ENCODE measurements around the gene RASSF1.
"Not testable (repeated sequence)": the region's sequence is repeated elsewhere in the genome, so short reads cannot be mapped to it uniquely, and the experiment has no call there.

Gene RASSF1

DNA sequence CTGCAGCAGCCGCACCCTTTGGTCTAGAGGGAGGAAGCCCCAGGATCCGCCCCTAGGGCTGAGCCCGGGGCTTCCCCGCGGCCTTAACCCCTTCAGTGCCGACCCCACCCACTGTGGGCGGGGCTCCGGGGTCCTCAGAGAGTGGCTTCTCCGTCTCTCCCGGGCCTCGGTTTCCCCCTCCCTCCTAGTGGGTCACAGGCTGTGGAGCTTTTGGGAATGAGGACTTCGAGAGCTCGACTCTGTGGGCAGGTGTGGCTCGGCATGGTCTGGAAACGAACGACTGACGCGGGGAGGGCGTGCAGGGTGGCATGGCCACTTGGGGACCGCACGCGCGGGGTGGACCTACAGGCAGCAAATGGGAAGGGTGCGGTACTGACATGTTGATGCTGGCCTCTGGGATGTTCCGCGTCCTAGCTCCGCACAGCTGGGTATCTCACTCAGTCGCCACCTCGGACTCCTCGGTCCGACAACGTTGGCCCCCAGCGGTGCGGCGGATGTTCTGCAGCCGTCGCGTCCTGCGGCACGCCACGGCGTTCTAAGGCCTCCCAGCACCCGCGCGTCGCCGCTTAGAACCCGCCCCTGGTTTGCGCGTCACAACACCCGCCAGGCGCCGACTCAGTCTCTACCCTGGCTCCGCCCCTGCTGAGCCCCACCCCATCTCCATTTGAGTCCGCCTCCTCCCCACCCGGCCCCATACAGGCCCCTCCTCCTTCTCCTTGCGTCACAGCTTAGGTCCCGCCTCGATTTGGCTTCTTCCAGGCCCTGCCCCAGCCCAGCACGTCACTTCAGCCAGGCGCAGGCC lies 41.6 kb downstream of the RASSF1 start, which contains the start of the genes HYAL3 and NAA80:
TSS of gene HYAL3 (minus strand) at position 570 of the 802 bp plus-strand sequence. CDS start 3,803 bp downstream, outside the sequence.
TSS of gene NAA80 (minus strand) at position 570 of the 802 bp plus-strand sequence. CDS start 1,942 bp downstream, outside the sequence.
- peak; percentile 100 for DNase-seq

DNA sequence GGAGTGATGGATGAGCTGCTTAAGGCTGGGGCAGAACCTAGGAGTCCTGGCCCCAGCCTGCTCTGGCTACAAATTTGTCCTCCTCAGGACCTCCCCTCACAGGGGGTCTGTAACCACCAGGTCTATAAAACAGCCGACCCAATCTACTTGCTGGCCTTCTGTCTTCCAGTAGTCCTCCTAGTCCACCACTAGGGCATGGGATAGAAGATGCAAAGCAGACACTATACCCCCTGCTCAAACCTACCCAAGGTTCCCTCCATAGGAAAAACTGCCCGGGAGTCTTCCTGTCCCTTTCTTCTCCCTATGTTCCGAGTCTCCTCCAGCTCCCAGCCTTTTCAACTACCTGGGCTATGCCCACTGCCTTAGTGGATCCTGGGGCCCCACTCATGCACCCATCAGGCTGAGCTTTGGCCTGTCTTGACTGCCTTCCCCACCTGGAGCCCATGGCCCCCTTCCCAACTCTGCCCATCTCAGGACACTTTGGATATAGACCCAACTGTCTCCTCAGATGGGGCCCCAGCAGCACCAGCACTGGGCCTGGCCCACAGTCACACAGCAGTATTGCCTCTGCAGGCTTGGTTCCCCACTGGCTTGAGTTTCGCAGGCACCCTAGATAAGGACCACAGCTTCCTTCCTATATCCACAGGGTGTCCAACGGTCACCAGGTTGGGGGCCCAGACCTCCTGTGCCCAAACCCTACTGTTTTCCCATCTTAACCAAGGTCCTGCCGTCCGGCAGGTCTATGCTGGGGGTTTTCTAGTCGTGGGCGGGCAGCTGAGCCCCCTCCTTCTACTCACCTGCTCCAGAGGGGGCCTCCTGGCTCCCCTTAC lies 42.5 kb downstream of the RASSF1 start:
- DNase-seq: peak; percentile 46

DNA sequence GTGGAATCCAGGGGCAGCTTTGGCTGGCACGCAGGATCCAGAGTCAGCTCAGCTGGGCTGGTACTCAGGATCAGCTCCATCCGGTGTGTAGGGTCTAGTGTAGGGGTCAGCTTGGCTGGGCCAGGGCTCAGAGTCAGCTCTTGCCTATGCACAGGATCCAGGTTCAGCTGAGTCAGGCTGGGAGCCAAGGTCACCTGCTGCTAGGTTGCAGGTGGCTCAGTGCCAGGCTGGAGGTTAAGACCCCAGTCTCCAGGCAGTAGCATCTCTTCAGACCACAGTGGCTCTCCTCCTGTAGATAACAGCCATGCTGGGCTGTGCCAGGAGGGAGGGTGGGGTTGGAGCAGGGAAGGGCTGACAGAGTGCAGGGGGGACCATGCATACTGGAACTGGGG lies 43.3 kb downstream of the RASSF1 start:
- DNase-seq: peak; percentile 50

DNA sequence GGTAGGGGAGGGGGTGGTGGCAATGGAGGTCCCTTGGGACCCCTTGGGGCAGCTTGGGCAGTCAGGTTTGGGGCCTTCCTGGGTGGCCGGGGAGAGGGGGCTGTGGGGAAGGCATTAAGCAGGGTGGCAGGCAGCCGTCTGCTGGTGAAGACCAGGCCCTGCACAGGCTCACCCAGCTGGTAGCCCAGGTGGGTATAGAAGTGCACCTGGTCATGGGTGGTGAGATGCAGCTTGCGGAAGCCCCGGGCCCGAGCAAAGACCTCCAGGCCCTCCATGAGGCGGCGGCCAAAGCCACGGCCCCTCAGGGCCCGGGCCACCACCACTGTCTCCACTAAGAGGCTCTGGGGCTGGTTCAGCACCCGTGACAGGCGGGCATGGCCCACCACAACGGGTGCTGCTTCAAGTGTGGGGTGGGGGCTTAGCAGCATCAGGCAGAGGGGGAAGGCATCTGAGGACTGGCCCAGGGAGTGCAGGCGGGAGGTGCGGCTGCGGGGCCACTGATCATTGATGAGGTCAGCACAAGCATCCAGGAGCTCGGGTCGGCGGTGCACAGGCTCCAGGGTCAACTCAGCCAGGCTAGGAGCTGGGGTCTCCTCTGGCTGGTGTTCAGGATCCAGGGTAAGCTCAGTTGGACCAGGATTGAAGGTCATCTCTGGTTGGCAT lies 43.8 kb downstream of the RASSF1 start:
- peak; percentile 33 for DNase-seq

DNA sequence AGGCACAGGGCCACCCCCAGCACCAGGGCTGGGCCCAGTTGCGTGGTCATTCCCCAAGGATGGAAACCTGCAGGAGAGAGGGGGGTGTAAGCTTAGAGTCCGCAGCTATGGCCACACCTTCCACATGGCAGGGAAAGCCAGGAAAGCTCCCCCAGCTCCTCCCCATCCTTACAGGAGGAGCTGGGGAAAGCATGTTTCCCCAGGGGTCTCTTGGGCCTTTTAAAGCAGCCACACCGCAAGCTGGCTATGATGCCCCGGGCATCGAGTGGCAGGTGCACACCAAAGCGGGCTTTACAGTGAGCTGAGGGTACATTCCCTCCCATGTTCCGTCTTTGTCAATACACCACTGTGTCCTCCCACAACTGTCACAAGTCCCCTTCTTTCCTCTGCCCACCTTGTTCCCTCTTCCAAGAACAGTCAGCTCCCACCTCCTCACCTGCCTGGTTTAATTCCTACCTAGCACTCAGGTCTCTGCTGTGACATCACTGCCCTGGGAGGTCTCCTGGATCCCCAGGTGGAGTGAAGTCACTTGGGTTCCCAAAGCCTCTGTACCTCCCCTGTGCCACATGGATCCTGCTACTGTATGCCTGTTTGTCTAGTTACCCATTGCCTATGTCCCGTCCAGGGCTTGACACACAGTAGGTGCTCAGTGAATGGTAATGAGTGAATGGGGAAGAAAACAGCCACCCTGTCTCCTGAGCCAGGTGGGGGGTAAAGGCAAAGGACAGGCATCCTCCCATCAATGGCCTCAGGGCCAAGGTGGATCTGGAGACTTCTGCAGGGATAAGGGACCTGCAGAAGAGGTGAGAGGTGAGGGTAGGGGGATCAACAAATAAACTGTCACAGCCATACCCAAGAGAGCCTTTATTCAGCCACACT lies 44.8 kb downstream of the RASSF1 start:
- peak; percentile 17 for DNase-seq

DNA sequence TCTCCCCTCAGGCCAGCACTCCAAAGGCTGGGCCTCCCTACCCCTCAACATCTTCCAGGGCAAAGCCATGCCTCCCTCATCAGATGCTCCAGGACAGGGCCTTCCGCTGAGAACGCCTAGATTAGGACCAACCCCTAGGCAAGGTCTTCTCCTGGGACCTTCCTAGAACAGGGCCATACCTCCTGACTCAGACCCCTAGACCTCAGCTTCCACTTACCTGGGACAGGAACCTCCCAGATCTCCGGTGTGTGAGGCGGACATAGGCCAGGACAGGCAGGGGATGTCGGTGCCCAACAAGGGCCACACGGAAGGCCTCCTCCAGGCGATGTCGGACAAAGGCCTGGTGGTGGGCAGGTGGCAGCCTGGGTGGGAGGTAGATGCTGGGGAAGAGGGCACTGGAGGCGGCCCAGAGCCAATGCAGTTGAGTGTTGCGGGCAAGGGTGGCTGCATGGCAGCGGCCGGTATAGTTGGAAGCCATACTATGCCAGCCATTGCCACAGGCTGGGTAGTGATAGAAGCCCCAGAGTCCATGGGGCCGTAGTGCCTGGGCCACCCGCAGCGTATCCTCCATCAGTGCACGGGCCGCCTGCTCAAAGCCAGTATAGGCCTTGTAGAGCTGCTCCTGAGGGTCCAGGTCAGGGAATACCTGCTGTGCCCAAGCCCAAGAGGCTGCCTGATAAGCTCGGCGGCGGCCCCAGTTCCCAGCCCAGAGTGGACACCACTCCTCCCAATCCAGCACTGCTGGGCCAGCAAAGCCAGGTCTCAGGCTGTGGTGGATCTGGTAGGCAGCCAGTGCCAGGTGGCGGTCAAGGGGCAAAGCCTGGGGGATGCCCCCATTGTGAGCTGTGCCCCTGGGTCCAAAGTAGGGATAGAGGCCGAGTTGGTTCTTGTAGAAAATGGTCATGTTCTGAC lies 45.9 kb downstream of the RASSF1 start:
- peak; percentile 27 for DNase-seq

DNA sequence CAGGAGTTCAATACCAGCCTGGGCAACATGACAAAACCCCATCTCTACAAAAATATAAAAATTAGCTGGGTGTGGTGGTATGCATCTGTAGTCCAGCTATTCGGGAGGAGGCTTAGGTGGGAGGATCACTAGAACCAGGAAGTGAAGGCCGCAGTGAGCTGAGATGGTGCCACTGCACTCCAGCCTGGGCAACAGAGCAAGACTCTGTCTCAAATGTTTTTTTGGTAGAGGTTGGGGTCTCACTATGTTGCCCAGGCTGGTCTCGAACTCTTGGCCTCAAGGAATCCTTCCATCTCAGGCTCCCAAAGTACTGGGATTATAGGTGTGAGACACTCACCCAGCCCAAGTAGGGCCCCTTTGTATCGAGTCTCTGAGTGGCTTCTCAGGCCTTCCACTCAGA lies 46.5 kb downstream of the RASSF1 start:
- no peak for DNase-seq

DNA sequence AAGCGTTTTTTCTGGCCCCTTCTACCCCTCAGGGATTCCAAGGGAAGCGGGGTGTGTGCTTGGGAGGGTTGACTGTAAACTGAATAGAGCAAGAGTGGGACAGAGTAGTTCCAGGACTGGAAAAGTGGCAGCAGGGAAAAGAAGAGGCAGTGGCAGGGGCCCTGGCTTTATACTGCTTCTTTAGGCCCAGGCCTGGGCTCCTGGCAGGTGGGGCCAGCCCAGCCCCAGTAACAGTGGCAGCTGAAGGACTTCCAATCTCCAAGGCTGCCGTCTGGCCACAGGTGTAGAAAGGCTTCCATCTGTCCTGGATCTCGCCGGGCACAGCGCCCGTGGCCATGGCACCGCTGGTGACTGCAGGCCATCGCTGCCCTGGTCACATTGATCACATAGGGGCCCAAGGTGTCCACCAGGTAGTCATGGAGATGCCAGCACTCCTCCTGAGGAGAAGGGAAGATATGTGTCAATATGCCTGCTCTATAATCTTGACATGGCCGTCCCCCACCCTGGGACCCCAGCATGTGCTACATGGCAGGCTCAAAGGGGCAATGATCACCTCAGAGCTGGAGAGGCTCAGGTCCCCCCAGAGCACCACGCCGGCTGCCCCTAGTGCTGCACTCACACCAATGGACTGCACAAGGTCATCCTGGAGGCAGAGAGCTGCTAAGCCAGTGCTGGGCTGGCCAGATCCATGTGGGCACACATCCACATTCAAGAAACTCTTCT lies 47.4 kb downstream of the RASSF1 start:
- DNase-seq: peak; percentile 34

DNA sequence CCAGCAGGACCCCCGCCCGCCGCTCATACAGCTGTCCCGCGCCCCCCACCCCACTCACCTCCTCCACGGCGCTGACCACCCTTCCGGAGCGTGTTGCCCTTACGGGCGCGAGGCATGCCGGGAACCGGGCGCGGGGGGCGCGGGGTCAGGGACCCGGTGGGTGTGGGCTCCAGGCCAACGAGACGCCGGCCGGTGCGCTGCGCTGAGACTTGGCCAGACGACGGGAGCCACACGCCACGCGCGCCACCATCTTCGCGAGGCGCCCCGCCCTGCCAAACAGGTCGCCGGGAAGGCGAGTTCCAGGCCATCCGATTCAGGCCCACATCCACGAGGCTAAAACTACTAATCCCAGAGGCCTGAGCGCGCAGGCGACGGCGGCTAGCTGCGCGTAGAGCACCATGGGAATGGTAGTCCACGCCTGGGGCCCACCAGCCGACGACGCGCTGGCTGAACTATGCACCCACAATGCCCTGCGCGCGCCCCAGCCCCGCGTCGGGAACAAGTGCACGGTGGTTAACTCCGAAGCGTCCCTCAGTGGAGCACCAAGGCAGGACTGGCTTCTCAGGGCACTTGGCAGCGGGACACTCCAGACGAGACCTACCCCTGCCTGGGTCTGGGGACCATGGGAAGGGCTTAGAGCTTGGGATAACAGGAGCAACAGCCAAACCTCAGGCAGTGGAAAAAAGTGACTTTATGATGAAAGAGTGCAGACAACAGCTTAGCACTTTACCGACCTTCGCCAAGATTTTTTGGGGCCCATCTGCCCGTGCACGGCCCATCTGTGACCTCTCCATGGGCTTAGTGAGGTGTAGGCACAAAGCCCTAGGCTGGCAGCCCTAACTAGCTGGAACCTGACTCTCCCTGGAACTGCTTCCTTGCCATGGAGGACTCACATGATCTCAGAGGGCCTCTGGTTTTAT lies 48.2 kb downstream of the RASSF1 start, which contains the start of gene IFRD2:
TSS of gene IFRD2 (minus strand) at position 271 of the 920 bp plus-strand sequence. CDS start at position 116, 155 bp downstream.
- DNase-seq: peak; percentile 98

DNA sequence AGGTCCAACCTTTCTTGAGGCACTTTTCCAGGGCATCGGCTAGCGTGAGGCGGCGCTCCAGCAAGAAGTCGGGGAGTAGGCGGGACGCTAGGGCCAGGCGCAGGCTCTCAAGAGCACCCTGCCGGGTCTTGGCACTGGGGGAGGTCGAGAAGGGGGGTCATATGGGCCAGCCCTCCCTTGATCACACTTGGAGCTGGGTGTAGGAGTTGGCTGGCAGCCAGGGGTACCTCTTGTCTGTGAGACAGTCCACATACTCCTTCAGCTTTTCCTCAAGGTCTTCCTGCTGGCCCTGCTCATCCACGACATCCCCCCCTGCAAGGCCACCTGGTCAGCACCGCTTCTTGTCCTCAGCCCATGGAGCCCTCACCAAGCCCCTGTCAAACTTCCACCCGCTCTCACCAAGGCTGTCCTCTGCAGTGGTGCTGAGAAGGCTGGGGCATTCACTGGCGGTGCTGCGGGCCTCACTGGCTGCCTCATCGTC lies 50.4 kb downstream of the RASSF1 start:
- DNase-seq: peak; percentile 36

DNA sequence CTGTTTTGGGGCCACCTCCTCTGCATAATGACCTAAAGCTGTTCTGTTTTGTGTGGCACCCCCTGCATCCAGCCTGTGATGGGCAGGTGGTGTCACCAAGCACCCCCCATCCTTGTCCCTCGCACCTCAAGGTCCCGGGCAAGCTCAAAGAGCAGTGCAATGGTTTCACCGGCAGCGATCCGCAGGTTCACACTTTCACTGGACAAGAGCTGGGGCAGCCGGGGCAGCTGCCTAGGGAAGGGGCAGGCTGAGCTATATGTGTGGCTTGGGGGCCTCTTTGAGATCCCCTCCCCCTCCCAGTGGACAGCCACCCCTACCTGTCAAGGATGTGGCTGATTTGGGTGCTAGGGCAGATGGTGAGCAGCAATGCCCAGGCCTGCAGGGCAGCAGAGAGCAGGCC lies 51.5 kb downstream of the RASSF1 start:
- DNase-seq: no peak

DNA sequence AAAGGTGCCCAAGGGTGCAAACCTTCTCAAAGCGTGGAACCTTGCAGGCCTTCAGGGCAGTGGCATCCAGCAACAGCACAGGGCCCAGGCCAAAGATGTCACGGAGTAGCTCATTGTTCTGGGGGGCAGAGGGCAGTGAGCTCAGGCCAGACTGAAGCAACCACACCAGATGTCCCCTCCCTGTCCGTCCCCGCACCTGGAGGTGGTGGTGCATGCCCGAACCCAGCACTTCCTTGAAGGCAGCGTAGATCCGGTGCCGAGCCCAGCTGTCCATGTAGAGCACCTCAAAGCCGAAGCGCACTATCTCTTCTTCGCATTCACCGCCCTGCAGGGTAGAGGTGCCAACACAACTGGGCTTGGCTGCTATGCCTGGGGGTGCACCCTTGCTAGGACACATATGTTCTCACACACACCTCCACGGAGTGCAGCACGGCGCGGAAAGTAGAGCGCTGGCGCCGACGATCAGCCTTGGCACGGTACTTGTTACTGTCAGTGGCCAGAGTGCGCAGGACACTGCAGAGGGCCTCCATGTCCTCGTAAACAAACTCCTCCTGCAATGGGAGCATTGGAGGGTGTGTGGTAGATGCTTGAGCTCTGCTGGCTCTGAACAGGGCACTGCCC lies 52.1 kb downstream of the RASSF1 start:
- DNase-seq: peak; percentile 22

DNA sequence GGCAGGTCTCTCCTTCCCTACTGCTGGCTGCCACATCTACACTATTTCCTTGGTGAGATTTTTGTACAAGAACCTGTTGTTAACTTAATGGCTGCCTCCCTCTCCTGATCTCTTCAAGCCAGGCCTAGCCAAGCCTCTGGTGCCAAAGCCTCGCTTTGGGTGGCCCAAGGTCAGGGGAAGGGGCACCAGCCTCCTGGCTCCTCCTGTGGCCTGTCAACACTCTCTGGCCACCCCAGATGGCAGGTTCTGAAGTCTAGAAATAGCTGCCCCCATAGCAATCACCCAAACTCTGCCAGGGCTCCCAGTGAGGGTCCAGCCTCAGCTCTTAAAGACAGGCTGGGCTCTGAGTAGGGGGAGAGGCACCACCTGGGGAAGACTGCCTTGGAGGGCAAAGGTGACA lies 53.4 kb downstream of the RASSF1 start:
- no peak for DNase-seq

DNA sequence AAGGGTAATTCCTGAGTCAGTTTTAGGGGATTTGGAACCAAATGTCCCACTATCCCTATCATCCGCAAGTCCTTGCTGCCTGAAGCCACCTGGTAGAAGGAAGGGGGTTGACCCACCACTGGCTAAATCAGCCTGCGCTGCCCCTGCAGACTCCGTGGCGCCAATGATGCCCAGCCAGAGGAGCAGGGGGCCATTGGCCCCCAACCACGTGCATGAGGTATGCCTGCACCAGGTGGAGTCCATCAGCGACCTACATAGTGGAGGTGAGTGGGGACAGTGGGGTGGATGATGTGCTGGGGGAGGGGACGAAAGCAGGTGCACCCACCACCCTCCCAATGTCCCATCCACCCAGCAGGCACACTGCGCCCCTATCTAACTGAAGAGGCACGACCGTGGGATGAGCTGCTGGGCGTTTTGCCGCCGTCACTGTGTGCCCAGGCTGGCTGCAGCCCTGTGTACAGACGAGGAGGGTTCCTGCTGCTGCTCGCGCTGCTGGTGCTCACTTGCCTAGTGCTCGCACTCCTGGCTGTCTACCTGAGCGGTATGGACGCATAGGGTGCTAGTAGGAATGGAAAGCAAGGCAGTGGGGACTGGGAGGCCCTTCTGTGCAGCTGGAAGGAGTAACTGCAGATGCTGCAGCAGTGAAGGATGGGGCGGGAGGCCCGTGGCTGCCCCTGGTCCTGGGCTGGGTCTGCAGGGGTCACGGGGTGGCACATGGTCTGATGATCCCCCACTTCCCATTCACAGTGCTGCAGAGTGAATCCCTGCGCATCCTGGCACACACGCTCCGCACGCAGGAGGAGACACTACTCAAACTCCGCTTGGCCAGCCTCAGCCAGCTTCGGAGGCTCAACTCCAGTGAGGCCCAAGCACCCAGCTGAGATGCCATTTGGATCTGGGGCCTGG lies 54.1 kb downstream of the RASSF1 start:
- no peak for DNase-seq

DNA sequence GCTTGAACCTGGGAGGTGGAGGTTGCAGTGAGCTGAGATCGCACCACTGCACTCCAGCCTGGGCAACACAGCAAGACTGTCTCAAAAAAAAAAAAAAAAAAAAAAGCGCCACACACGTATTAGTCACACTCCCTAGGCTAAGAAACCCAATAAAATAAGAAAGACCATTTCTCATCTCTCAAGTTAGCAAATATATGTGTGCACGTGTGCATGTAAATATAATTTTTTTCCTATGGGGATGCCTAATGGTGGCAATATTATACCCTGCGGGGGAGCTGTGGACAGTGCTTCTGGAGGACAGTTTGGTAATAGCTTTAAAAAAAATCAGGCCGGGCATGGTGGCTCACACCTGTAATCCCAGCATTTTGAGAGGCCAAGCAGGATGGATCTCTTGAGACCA lies 56.5 kb downstream of the RASSF1 start:
- DNase-seq: not testable (repeated sequence)
